ENCODE results near the gene FRY. TPM values are rescaled to one million over a fixed set of nuclear protein-coding genes. Genes with fewer than 3 reads are reported as not detected.

The FRY gene
- total and polyA plus RNA-seq, 9 of the 15 experiments (the other 6 are each of a cell fraction or from before 2014, with no cell fraction given) = 0.03 to 0.31 (median 0.11) TPM; not detected in 3

DNA sequence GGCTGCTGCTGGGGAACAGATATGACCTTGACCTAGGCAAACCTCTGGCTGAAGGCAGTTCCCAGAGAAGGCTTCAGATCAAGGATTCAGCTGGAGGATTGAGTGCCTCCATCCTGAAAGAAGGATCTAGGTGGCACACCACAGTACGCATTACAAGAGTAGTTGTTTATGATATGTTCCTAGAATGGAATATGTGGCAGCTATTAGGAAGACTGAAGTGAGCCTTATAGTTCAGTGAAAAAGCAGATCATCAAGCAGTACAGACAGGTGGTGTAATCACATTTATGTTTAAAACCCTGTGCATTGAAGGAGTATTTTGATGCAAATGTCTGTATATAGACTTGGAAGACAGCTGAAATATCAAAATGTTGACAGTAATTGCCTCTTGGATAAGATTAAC lies 167.6 kb downstream of the FRY start:
- Histone ChIP-seq H3K9ac (ENCODE audit: insufficient read depth in 1 of 2, low read depth in 2 of 2, low read length in 2 of 2) (no peak overlapping the region), H3K4me1 (replicated peaks in 1 of 2; ENCODE audit: control insufficient read depth in 2 of 2, insufficient read depth in 2 of 2, low read length in 2 of 2) (no peaks in the 10 kb centered on the region), H3K9me3 (replicated peaks; ENCODE audit: control insufficient read depth, insufficient read depth, low read depth, low read length) (no peaks in the 10 kb centered on the region), H3K4me2 (ENCODE audit: insufficient read depth, low read length) (no peak overlapping the region), H3K4me3 (no peak overlapping the region), H3K9me1 (ENCODE audit: control insufficient read depth, insufficient read depth, low read length) (no peaks in the 10 kb centered on the region), H3K36me3 (ENCODE audit: control insufficient read depth, insufficient read depth, low read length) (no peaks in the 10 kb centered on the region), H3K27ac (ENCODE audit: extremely low read depth, low read depth, low read length) (no peak overlapping the region), H3K79me2 (ENCODE audit: control insufficient read depth, insufficient read depth, low read length) (no peaks in the 10 kb centered on the region), H3K27me3 (ENCODE audit: control insufficient read depth in 2 of 2, insufficient read depth in 2 of 2, low read length in 2 of 2) (no peaks in the 10 kb centered on the region), H2AFZ (ENCODE audit: low read depth, low read length) (no peak overlapping the region), H4K20me1 (replicated peaks; ENCODE audit: control insufficient read depth, insufficient read depth, low read length) (no peaks in the 10 kb centered on the region)
- no peak for DNase-seq (ENCODE audit: extremely low read depth in 1 of 4, low spot score in 3 of 4)
- TF ChIP-seq XRCC3 (IDR thresholded peaks at IDR 0.05) = no peak
- TF ChIP-seq GATA2 (CRISPR knock-in tag; IDR thresholded peaks at IDR 0.05) = no peak
- TF ChIP-seq KLF10 (CRISPR knock-in tag; IDR thresholded peaks at IDR 0.05) = no peak
- TF ChIP-seq, protein P1, sequence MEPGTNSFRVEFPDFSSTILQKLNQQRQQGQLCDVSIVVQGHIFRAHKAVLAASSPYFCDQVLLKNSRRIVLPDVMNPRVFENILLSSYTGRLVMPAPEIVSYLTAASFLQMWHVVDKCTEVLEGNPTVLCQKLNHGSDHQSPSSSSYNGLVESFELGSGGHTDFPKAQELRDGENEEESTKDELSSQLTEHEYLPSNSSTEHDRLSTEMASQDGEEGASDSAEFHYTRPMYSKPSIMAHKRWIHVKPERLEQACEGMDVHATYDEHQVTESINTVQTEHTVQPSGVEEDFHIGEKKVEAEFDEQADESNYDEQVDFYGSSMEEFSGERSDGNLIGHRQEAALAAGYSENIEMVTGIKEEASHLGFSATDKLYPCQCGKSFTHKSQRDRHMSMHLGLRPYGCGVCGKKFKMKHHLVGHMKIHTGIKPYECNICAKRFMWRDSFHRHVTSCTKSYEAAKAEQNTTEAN (CRISPR knock-in tag; IDR thresholded peaks at IDR 0.05) = no peak
- no peak for TF ChIP-seq TGIF2 (CRISPR knock-in tag; IDR thresholded peaks at IDR 0.05)
- no peak for TF ChIP-seq LARP7 (IDR thresholded peaks at IDR 0.05)
- TF ChIP-seq ZFP30 (CRISPR knock-in tag; IDR thresholded peaks at IDR 0.05; ENCODE audit: borderline replicate concordance) = no peak
- no peak for TF ChIP-seq ZBTB1 (CRISPR knock-in tag; IDR thresholded peaks at IDR 0.05; ENCODE audit: borderline replicate concordance, low read depth)
- no peak for TF ChIP-seq SMAD1 (IDR thresholded peaks at IDR 0.05; ENCODE audit: low read depth, low read length, partially characterized antibody)
- ChIA-PET POLR2A (no interaction called here), CTCF (ENCODE audit: low intra/inter-chr PET ratio) (no interaction called here)
- in situ Hi-C loops (cut with MboI) (no loop called here), intact Hi-C loops (cut with micrococcal nuclease) (no loop called here)
- no peak for ATAC-seq
- no peak for FAIRE-seq
- WGBS (ENCODE audit: insufficient coverage, low coverage, missing lambda C conversion rate) = 7% methylated on average over 1 of the region's 1 CpG
- no TSS peak for BruUV-seq (replicated peaks)

All from K562 (cell line).